Lower lobe of right lung (tissue), 2 donors: ENCODE measurements around the gene MLC1. TPM values are rescaled to one million over a fixed set of nuclear protein-coding genes. Genes with fewer than 3 reads are reported as not detected.

ENCODE experiments used
- ATAC-seq, 2 donors: fragments of 200-7000 bp; cut with Tn5 transposase; one replicate each; pipeline ENCODE4 v1.9.1; 2020 to 2022; ENCODE audit warnings: mild to moderate bottlenecking in 2 of 2, moderate library complexity in 2 of 2
- DNase-seq: peaks from one replicate; pipeline ENCODE4 v3.0.0-alpha.2; 2020
- H3K27ac ChIP-seq: fragments of 200-600 bp; one replicate; pipeline ENCODE4 v1.8.0; 2022
- H3K27me3 ChIP-seq: fragments of 200-600 bp; one replicate; pipeline ENCODE4 v1.8.0; 2022; ENCODE audit warnings: low read depth
- H3K36me3 ChIP-seq: fragments of 200-600 bp; one replicate; pipeline ENCODE4 v1.8.0; 2022; ENCODE audit warnings: mild to moderate bottlenecking
- H3K4me1 ChIP-seq: fragments of 200-600 bp; one replicate; pipeline ENCODE4 v1.8.0; 2022
- H3K4me3 ChIP-seq: fragments of 200-600 bp; one replicate; pipeline ENCODE4 v1.8.0; 2022; ENCODE audit warnings: mild to moderate bottlenecking
- H3K9me3 ChIP-seq: fragments of 200-600 bp; one replicate; pipeline ENCODE4 v1.8.0; 2022
- intact Hi-C: fragments of 100-400 bp; cut with DNase I; formaldehyde crosslinking; loops from one replicate; pipeline ENCODE4 v1.11.0; 2022
- total RNA-seq: library from RNA; stranded (reverse); fragmentation: NEBNext Ultra II Directional; extraction: Animal tissue kit (Norgen Biotek cat#: 25700); gene quantifications from one replicate; pipeline ENCODE4 v1.2.1, GENCODE V29; 2021
- TF ChIP-seq, protein P1 (sequence below): fragments of 200-600 bp; IDR thresholded peaks from one replicate; pipeline ENCODE4 v1.8.0; 2022; ENCODE audit warnings: antibody characterized with exemption, mild to moderate bottlenecking
- donor health status: DM: no; HTN: yes; CAD: no; lungs with severe emphysema.

Gene MLC1
- total RNA-seq, 1 donor from 2014 or later: 3.2 TPM

- intact Hi-C loops: loop anchor here (10.0 kb wide), 1 partner anchor 107 kb away; no protein-coding TSS in a partner anchor
- H3K9me3 ChIP-seq: no peaks in the 10 kb centered on the region
- H3K36me3 ChIP-seq: no peaks in the 10 kb centered on the region
- no peak for DNase-seq
- no peak overlapping the region for H3K4me3 ChIP-seq
- H3K4me1 ChIP-seq: peaks cover 5% of the 10 kb centered on the region
- no peak overlapping the region for H3K27ac ChIP-seq
- TF ChIP-seq, protein P1, sequence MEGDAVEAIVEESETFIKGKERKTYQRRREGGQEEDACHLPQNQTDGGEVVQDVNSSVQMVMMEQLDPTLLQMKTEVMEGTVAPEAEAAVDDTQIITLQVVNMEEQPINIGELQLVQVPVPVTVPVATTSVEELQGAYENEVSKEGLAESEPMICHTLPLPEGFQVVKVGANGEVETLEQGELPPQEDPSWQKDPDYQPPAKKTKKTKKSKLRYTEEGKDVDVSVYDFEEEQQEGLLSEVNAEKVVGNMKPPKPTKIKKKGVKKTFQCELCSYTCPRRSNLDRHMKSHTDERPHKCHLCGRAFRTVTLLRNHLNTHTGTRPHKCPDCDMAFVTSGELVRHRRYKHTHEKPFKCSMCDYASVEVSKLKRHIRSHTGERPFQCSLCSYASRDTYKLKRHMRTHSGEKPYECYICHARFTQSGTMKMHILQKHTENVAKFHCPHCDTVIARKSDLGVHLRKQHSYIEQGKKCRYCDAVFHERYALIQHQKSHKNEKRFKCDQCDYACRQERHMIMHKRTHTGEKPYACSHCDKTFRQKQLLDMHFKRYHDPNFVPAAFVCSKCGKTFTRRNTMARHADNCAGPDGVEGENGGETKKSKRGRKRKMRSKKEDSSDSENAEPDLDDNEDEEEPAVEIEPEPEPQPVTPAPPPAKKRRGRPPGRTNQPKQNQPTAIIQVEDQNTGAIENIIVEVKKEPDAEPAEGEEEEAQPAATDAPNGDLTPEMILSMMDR: no peak
- ATAC-seq: no peak
- H3K27me3 ChIP-seq: peaks cover 25% of the 10 kb centered on the region
Measured at GRCh38 chr22:50031189-50032091, 53.8 kb downstream of the MLC1 start.

DNA sequence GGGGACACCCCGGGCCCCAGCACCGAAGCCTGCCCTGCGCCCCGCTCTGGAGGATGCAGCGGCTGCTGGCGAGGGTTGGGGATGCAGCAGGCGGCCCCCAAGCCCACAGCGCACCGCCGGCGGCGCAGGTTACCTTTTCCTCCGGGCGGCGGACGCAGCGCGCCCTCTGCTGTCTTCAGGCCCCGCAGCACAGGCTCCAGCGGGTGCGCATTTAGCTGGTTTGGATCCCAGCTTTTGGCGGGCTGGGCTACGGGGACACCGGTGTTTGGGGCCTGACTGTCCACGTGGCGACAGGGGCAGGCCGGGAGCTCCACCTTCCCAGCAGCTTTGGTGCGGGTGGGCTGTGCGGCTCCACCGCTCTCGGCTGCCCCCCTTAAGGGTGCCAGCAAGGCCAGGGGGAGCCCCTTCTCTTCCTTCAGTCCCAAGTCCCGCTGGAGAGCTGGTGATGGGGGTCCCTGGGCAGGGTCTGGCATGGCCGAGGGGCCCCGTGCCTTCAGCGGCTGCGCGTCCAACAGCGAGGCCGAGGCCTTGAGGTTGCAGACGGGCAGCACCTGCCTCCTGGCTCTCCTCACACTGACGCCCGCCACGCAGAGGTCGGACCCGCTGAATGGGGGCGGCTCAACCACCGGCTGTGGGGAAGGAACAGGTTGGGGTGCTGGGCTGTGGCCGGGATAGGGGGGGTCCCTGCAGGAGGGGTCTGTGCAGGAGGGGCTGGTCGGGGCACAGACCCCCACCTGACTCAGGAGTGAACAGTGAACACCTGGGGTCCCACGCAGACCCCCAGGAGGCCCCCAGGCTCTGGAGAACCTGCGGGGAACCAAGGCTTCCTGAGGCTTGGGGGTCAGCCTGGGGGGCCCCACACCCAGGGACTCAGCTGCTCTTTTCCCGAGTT lies 54.7 kb downstream of the MLC1 start:
- DNase-seq (peak; percentile 88), ATAC-seq (peak; percentile 92 to 94)
- Histone ChIP-seq H3K4me3 (no peak overlapping the region), H3K27ac (no peak overlapping the region), H3K36me3 (no peaks in the 10 kb centered on the region), H3K9me3 (no peaks in the 10 kb centered on the region), H3K4me1 (peaks cover 5% of the 10 kb centered on the region), H3K27me3 (peaks cover 28% of the 10 kb centered on the region)
- intact Hi-C loops: loop anchor here (10.0 kb wide), 1 partner anchor 106 kb away; no protein-coding TSS in a partner anchor
- TF ChIP-seq, protein P1: peak; percentile 92

DNA sequence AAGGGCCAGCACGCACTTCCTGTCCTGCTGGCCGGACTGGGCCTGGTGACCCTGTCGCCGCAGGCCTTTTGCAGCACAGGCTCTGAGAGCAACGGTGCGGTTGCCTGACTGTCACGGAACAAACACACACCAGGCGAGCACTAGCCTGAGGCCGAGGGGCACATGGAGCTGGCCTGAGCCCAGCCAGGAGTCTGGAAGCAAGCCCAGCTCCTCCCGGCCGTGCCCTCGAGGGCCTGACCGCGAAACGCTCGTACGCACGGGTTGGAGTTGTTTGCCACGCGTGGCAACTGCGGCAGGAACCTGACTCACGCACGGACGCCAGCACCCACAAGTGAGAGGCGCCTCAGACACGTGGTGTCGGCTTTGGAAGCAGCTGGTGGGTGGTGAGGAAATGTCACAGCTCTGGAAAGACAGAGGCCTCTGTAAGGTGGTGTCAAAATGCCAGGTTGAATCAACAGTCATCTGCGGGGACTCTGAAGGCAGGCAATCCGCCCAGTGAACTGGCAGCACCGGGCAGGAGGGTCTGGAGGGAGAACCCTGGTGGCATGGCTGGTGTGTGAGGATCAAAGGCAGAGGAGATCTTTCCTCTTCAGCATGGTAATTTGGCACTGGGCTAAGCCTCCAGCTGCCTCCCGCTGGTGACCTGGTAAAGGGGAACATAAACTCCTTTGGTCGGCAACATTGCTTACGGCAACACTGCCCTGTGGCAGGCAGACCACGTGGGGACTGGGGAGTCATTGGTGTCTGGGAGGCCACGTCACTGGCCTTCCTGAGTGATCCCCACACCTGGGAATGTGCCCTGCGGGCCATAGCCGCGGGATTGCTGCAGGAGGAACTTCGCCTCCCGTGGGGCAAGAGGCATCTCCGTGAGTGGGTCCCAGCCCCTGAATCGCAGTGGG lies 57.3 kb downstream of the MLC1 start:
- Histone ChIP-seq H3K27ac (no peak overlapping the region), H3K4me3 (no peak overlapping the region), H3K36me3 (no peaks in the 10 kb centered on the region), H3K9me3 (no peaks in the 10 kb centered on the region), H3K4me1 (peaks cover 5% of the 10 kb centered on the region), H3K27me3 (peaks cover 25% of the 10 kb centered on the region)
- ATAC-seq (peak; percentile 8 to 20), DNase-seq (peak; percentile 60)
- intact Hi-C loops: no loop called here
- TF ChIP-seq, protein P1: no peak

DNA sequence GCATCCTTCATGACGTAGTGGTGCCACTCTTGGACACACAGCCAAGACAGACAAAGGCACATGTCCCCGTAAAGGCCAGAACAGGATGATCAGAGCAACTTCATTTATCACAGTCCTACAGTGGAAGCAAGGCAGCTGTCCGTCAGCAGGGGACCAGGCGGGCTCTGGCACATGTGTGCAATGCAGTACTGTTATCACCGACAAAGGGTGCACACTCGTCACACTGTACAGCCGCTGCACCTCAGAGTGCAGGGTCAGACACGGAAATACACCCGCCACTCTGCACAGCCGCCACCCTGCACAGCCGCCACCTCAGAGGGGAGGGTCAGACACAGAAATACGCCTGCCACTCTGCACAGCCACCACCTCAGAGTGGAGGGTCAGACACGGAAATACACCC lies 59.2 kb downstream of the MLC1 start:
- DNase-seq (no peak), ATAC-seq (no peak)
- Histone ChIP-seq H3K27me3 (peaks cover 17% of the 10 kb centered on the region), H3K4me3 (no peak overlapping the region), H3K4me1 (peaks cover 5% of the 10 kb centered on the region), H3K9me3 (no peaks in the 10 kb centered on the region), H3K27ac (no peak overlapping the region), H3K36me3 (no peaks in the 10 kb centered on the region)
- TF ChIP-seq, protein P1: no peak
- intact Hi-C loops: no loop called here
